Activated CD4-positive, alpha-beta T cell treated with anti-CD3 and anti-CD28 coated beads for 1 hour (primary cell): ENCODE measurements around the gene MAEA.
A peak's percentile ranks its signal among the peaks of the same experiment; 100 is the strongest.

Source experiments
- DNase-seq: peaks from one replicate; pipeline ENCODE4 v3.0.0-alpha.2; 2020

Gene MAEA

DNA sequence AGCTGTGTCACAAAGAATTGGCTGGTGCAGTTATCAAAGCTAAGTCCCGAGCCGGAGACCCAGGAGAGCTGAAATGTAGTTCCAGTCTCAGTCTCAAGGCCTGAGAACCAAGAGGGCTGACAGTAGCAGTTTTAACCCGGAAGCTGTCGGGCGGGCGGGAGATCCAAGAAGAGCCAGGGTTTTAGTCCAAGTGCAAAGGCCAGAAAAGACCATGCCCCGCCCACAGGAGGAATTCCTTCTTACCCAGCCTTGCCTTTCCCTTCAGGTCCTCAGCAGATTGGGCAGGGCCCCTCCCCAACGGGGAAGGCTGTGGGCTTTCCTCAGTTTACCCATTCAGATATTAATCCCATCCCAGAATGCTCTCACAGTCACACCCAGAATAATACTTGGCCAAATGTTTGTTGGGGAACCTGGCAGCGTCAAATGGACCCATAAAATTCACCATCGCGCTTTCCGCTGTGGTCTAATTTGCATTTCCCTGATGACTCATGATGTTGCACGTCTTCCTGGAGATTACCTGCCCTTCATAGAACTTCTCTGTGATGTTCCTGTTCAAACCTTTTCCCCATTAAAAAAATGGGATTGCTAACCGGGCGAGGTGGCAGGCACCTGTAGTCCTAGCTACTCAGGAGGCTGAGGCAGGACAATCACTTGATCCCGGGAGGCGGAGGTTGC, 16.2 kb downstream of the MAEA start:
- no peak for DNase-seq

DNA sequence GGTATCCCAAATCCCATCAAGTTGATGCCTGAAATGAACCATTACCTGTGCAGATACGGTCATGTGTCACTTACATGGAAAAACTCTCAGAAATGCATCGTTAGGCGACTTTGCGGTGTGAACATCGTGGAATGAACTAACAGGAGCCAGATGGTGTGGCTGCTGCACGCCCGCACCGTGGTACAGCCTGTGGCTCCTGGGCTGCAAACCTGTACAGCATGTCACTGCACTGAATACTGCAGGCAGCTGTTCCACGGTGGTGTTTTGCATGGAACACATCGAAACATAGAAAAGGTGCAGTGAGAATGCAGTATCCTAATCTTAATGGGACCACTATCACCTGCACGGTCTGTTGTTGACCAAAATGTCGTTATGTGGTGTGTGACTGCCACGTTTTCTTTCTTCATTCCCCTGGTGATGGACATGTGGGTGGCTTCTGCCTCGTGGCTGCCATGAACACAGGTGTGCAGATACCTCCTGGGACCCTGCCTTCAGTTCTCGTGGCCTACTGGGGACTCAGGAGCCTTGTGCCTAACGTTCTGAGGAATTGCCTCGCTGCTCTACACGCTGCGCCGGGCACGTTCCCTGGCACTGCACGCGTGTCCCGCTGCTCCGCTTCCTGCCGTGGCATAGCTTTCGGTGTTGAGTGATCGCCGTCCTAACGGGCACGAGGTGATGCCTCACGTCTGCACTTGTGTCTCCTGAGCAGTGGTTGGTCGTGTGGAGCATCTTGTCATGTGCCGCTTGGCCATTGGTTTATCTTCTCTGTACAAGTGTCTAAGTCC, 18.5 kb downstream of the MAEA start:
- DNase-seq = no peak

DNA sequence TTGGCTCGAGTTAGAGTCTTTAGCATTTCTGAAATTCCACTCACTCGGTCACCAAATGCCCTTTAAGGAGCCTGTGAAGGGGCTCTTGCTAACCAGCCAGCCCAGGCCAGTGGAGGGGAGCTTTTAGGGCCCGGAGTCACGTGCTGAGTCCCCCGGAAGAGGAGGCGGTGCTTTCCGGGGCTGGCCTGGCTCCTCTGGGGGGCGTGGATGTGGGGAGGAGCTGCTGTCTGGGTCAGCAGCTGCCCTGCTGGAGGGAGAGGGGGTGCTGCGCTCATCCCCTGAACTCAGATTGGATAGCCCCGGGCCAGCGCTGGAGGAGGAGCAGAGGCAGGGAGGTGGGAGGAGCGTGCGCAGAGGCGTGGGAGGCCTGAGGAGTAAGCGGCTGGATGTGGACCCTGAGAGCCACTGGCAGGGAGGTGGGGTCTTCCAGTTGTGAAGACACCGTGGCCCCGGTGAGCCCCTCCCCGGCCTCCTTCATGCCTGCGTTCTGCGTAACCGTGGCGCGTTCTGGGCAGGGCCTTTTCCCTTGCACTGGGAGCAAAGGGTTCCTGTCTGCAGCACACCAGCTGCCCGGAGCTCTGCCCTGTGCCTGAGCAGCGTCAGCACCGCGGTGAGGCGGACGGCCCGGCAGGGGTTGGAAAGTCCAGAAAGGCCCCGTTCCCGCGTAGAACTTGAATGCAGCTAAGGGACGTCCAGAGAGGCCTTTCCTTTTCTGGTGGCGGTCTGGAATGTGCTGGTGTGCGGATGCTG, 19.7 kb downstream of the MAEA start:
- DNase-seq = peak; percentile 29

DNA sequence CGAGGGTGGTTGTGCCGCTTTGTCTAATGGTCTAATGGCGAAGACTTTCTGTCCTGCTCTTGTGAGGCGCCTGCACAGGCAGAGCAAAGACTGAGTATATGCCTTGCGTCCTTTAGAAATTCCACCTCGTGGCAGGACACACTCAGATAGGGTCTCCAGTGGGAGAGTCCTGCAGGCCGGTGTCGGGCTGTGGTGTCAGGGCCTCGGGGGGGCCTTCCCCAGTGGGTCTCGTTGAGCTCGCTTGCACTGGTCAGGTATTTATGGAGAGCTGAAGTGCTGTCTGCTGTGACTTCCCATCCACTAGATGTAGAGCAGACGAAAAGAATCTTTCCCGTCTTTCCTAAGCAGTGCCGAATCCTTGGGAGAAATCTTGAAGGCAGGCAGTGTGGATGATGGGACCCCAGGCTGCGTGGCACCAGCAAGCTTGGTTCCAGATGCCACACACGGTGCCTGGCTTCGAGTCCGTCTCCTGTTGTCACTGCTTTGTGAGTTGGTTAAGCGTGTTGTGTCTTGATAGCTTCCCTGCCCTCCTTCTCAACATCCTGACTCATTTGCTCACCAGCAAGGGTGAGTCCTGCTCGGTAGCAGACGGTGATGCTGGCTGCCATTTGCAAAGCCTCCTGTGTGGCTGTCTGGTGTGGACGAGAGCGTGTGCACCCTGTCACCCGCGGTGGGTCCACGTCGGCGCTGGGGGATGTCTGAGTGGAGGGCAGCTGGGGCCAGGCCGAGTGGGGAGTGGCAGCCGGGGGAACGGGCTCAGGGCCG, 20.5 kb downstream of the MAEA start:
- no peak for DNase-seq

DNA sequence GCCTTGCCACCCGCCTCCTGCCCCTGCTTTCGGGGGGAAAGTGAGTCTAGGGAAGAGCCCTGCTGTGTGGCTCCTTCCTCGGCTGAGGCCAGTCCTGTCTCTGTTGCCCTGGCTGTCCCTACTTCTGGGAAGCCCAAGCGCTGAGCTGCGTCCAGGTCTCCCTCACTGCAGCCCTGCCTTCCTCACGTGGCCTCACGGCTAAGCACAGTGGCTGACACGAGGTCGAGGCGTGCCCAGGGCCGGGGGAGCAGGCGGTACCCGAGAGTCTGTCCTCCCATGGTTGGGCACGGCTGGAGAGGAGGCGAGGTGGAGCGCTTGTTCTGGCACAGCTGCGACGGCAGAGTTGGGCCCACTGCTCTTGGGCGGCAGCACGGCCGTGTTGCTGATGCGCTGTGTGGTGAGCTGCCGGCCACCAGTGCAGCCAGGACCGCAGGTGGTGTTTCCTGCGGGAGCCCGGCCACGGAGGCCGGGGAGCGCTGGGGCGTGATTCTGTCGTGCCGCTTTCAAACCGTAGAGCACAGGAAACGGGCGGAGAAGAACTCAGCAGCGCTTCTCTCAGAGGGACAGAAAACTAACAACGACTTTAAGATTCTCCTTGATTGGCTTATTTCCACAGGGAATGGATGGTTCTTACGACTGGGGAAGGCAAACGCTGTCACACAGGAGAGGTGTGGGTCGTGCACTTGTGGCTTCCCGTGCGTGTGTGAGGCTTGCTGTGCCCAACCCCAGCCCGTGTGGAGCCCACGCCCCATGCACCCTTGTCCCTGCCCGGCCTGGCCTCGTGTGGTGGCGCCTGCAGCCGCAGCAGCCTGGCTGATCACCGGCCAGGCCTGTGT, 21.3 kb downstream of the MAEA start:
- no peak for DNase-seq

DNA sequence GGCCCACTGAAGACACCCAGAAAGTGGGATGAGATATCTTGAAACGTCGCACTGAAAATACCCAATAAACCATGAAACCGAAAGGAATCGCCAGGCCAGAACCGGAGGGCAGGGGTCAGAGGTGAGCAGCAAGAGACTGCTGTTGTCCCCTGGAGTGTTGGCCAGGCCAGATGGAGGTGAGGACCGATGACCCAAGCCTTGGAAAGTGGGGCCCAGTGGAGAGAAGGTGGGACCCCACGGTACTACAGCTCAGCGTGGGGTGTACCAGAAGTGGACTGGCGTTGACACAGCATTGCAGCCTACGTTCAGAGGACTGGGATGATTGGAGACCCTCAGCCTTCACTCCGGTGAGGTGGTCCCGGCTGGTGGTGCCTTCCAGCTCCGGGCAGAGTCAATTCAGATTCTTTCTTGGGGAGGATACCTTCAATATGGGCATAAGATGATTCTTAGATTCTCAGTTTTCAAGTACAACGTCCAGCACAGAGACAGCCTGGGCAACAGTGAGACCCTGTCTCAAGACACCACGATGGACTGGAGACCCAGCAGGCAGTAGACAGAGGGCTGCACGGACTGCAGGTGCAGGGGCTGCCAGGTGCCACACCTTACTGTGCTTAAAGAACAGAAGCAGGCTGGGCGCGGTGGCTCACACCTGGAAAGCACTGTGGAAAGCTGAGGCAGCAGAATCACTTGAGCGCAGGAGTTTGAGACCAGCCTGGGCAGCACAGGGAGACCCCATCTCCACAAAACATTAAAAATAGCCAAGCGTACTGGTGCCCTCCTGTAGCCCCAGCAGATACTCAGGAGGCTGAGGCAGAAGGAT, 23.3 kb downstream of the MAEA start:
- no peak for DNase-seq

DNA sequence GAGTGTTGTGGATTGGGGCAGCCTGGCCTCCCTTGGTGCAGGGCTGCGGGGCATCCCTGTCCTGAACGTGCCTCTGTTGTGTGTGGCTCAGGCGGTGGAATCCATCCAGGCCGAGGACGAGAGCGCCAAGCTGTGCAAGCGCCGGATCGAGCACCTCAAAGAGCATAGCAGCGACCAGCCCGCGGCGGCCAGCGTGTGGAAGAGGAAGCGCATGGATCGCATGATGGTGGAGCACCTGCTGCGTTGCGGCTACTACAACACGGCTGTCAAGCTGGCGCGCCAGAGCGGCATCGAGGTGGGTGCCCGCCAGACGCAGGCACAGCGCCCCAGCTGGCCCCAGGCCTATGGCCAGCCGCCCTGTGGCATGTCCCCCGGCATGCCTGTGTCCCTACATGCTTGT, 25.6 kb downstream of the MAEA start:
- DNase-seq = no peak

DNA sequence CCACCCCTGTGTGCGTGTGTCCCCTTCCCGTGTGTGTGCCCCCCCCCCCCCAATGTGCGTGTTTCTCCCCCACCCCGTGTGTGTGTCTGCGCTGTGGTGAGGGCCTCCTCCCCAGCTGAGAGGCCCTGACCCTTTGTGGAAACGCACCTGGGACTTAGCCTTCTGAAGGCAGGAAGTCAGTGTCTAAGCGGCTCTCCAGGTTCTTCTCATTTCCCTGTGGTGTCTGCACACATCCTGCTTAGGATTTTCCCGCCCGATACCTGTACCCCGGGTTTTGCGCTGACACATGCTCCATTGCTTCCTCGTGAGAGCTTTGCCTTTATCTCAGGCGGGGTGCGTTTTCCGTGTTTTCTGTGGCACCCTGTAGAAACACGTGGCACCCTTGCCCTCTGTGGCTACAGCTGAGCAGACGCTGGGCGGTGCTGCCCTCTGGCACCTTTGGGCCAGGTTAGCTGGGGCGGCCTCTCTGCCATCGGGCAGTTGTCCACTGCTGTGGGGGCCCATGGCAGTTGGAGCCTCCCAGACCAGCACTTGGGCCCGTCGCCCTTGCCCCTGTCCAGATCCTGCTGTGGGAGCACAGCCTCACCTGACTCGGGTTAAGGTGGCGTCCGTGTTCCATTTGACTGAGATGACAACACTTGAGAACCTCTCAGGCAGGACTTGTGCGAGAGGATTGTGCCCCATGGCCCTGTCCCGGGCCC, 26.3 kb downstream of the MAEA start:
- no peak for DNase-seq

DNA sequence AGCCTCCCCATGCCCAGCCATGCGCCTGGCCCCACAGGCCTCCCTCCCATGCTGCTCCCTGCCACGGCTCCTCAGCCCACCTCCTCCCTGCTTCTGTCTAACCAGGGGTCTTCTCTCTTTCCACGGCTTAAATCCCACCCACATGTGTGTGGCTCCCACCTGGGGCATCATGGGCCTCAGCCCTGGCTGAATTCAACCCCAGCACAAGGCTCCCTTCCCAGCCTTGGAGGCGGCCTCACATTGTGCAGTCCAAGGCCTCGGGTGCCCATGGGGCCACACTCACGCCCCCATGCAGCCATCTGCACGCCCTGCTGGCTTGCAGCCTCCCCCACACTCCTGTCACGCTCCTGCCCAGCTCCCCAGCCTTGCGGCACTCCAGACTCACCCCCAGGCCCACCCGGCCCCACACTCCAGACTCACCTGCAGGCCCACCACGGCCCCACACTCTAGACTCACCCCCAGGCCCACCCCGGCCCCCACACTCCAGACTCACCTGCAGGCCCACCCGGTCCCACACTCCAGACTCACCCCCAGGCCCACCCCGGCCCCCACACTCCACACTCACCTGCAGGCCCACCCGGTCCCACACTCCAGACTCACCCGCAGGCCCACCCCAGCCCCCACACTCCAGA, 27.0 kb downstream of the MAEA start:
- DNase-seq = no peak

DNA sequence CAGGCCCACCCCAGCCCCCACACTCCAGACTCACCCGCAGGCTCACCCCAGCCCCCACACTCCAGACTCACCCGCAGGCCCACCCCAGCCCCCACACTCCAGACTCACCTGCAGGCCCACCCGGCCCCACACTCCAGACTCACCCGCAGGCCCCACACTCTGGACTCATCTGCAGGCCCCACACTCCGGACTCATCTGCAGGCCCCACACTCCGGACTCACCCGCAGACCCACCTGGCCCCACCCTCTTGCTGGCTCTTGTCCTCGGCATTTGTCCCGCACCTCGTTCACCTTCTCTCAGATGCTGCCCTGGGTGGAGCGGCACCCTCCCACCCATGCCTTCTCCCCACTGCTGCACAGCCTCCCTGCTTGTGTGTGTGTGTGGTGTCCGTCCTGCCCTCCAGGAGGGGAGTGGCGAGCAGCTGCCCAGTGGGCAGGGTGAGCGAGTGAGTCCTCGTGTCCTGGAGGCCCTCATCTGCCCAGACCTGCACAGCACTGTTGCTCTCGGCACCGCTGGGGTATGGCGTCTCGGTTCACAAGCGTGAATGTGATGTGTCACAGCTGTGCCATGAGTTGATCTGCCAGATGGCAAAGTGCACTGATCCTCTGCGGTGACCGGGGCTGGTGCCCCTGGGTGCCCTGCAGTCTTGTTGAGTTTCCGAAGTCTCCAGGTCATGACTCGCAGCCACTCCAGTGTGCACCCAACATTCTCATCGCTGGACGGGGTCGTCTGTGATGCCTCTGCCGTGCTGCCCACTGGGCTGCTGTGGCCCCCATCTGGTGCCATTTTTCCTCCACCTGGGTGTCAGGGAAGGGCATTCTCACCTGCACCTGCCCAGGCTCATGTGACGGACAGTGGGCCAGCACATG, 27.7 kb downstream of the MAEA start:
- DNase-seq = no peak

DNA sequence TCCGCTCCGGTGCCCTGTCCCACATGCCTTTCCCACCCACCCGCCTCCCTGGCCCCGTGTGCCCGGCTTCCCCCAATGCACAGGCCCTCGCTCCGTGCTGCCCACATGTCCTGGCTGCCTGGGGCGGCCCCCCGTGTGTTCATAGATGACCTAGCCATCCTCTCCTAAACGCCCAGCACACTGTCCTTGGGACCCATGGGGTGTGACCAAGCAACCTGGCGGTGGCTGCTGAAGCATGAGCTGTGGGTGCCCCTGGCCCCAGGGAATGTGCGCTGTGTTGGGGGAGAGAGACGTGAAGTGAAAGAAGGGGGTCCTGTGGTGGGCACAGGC, 28.3 kb downstream of the MAEA start:
- DNase-seq = no peak

DNA sequence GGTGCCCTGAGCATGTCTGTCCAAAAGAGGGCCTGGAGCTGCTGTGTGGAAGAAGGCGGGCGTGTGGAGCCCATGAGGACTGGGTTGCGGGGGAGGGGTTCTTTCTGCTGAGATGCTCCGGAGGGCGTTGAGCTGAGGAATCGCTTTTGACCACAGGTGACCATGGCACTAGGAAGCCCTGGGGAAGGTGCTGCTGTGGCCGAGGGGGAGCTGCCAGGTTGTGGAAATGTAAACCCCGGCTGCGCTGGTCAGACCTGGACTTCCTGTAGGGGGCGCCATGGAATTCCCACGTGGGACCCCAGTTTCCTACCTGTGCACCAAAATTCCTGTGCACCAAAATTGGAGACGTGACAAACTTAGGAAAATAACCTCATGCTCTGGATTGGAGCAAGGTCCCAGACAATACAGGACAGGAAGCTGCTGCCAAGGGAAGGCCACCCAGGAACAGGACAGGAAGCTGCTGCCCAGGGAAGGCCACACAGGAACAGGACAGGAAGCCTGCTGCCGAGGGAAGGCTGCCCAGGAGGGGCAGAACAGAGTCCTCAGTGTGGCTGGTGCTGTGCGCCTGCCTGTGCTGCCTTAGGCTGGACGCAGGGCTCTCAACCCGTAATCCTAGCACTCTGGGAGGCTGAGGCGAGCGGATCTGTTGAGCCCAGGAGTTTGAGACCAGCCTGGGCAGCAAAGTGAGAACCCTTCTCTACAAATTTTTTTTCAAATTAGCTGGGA, 29.0 kb downstream of the MAEA start:
- no peak for DNase-seq

DNA sequence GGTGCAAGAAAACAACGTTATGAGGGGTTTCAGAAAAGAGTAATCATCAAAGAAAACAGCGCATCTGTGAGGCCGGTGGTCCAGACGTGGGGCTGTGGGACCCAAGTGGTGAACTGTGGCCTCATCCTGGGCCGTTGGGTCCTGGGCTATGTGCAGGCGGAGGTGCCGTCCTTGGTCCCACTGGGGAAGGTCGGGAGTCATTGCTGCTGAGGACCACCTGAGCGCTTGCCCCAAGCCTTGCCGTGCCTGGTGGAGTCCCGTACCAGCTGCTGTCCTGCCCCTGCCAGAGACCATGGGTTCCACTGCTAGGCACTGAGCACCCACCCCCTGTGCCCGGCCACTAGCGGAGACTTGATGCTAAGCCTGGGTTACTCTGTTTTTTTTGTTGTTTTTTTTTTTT, 31.8 kb downstream of the MAEA start:
- no peak for DNase-seq

DNA sequence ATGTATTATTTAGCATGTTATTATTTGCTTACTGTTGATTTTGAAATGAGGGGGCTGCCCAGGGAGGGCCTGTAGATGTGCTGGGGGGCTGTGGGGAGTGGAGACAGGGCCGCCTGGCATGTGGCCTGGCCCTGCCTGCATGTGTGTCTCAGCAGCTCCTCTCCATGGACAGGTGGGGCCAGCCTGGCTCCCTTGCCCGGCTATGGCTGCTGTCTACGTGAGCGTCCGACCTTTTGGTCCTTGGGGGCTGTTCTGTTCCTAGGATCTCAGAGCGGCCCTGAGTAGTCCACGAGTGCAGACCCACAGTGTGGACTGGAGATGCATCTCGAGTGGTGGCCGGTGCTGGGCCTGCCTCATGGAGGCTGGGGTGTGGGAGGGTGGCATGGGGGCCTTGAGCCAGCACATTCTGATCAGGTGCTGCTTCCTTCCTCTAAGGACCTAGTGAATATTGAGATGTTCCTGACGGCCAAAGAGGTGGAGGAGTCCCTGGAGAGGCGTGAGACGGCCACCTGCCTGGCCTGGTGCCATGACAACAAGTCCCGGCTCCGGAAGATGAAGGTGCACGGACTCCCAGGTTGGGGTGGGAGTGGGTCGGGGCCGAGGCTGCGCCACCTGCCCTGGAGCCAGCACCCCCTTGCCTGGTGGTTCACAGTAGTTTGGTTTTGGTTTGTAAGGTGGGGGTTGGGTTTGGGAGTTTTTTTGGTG, 32.4 kb downstream of the MAEA start:
- DNase-seq = no peak

DNA sequence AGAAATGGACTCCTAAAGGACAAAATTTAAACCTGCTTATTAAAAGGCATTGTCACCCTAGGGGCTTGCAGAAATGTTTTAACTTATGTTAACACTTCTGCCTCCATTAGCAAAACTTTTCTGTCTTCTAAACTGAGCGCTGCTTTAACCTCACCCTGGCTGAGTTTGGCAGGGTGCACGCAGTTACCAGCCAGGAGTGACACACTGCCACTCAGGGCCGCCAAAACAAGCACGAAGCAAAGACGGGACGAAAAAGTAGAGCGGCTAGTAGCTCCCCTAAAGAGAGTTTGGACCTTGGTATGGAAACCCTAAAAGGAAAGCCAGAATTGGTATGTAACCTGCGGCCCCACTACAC, 33.6 kb downstream of the MAEA start:
- no peak for DNase-seq

DNA sequence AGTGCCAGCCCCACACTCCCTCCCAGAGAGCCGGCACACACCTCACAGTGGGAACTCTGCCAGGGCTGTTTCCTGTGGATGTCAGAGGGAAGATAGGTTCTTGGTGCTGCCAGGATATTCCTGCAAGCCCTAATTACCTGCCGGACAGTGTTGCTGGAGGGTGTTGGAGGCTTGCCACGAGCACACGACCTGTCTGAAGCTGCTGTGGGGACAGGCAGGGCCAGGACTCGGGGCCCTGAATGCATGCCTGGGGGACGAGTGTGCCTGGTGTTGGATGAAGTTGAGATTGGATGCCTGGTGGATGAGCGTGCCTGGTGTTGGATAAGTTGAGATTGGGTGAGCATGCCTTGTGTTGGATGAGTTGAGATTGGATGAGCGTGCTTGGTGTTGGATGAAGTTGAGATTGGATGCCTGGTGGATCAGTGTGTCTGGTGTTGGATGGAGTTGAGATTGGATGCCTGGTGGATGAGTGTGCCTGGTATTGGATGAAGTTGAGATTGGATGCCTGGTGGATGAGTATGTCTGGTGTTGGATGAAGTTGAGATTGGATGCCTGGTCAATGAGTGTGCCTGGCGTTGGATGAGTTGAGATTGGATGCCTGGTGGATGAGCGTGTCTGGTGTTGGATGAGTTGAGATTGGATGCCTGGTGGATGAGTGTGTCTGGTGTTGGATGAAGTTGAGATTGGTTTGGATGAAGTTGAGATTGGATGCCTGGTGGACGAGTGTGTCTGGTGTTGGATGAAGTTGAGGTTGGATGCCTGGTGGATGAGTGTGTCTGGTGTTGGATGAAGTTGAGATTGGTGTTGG, 34.1 kb downstream of the MAEA start:
- no peak for DNase-seq
